ENCODE data around the gene FAAP20.

FAAP20 gene

GRCh38 chr1:2190491-2190976 lies 4.0 kb downstream of the FAAP20 start:
- Histone ChIP-seq H3K9me3 (ENCODE audit: control insufficient read depth, low read length) (no peaks in the 10 kb centered on the region), H3K9ac (no peak overlapping the region), H2AFZ (no peak overlapping the region), H3K27me3 (ENCODE audit: control insufficient read depth, insufficient read depth, low read length) (no peaks in the 10 kb centered on the region), H3K4me3 (ENCODE audit: low read depth, low read length) (peak overlapping the region; percentile 75), H3K27ac (peak overlapping the region; percentile 42), H3K4me2 (ENCODE audit: low read length) (peak overlapping the region; percentile 96), H3K4me1 (peaks cover 3% of the 10 kb centered on the region), H3K79me2 (no peaks in the 10 kb centered on the region), H3K36me3 (ENCODE audit: control insufficient read depth, insufficient read depth, low read length) (no peaks in the 10 kb centered on the region)
- TF ChIP-seq, protein P1, sequence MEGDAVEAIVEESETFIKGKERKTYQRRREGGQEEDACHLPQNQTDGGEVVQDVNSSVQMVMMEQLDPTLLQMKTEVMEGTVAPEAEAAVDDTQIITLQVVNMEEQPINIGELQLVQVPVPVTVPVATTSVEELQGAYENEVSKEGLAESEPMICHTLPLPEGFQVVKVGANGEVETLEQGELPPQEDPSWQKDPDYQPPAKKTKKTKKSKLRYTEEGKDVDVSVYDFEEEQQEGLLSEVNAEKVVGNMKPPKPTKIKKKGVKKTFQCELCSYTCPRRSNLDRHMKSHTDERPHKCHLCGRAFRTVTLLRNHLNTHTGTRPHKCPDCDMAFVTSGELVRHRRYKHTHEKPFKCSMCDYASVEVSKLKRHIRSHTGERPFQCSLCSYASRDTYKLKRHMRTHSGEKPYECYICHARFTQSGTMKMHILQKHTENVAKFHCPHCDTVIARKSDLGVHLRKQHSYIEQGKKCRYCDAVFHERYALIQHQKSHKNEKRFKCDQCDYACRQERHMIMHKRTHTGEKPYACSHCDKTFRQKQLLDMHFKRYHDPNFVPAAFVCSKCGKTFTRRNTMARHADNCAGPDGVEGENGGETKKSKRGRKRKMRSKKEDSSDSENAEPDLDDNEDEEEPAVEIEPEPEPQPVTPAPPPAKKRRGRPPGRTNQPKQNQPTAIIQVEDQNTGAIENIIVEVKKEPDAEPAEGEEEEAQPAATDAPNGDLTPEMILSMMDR (IDR thresholded peaks at IDR 0.05): no peak

DNA sequence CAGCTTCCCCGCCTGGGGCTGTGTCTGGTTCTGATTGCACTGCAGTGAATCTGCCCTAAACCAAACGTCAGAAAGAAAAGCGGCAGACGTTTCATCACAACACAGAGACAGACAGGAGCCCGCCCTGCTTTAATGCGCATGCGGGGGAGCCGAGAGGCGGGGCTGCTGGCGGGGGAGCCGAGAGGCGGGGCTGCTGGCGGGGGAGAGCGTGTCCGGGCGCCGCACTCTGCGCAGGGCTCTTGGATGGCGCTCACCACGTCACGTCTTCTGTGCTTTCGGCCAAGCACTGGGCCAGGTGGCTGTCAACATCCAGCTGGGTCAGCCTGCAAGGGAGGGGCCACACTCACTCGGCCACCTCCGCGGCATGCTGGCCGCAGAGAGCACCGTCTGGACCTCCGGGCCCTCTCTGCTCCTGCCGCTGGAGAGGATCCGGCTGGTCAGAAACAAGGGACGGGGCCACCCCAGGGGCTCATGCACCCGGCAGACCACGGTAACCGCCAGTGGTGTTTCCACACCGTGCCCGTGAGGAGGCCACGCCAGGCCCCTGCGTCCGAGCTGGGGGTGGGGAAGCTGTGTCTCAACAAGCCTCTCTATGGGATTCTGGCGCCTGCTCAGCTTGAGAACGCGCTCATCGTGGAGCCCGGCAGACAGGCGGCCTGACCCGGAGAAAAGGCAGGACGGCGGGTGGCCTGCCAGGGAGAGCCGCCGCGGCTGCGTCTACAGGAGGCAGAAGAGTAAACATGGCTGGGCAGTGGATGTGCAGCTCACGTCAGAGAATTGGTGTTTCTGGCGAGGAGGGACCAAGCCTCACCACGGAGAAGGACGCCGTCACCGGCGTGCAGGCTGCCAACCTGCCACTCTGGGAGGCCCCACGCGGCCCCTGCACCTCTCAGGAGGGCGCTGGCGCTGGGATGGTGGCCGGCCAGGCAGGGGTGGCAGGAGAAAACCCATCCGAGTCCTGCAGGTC lies 4.8 kb downstream of the FAAP20 start:
- TF ChIP-seq, protein P1 (IDR thresholded peaks at IDR 0.05): no peak
- H3K27me3 ChIP-seq (ENCODE audit: control insufficient read depth, insufficient read depth, low read length): no peaks in the 10 kb centered on the region
- H3K4me3 ChIP-seq (ENCODE audit: low read depth, low read length): peak overlapping the region; percentile 75
- no peaks in the 10 kb centered on the region for H3K36me3 ChIP-seq (ENCODE audit: control insufficient read depth, insufficient read depth, low read length)
- H3K4me2 ChIP-seq (ENCODE audit: low read length): peak overlapping the region; percentile 96
- H3K4me1 ChIP-seq: no peaks in the 10 kb centered on the region
- no peaks in the 10 kb centered on the region for H3K79me2 ChIP-seq
- H2AFZ ChIP-seq: no peak overlapping the region
- no peak overlapping the region for H3K9ac ChIP-seq
- H3K9me3 ChIP-seq (ENCODE audit: control insufficient read depth, low read length): no peaks in the 10 kb centered on the region
- H3K27ac ChIP-seq: peak overlapping the region; percentile 42

- Histone ChIP-seq H2AFZ (no peak overlapping the region), H3K79me2 (no peaks in the 10 kb centered on the region), H3K27ac (no peak overlapping the region), H3K4me3 (ENCODE audit: low read depth, low read length) (no peak overlapping the region), H3K4me1 (no peaks in the 10 kb centered on the region), H3K4me2 (ENCODE audit: low read length) (no peak overlapping the region), H3K27me3 (ENCODE audit: control insufficient read depth, insufficient read depth, low read length) (no peaks in the 10 kb centered on the region), H3K9ac (no peak overlapping the region), H3K9me3 (ENCODE audit: control insufficient read depth, low read length) (no peaks in the 10 kb centered on the region), H3K36me3 (ENCODE audit: control insufficient read depth, insufficient read depth, low read length) (no peaks in the 10 kb centered on the region)
- TF ChIP-seq, protein P1 (IDR thresholded peaks at IDR 0.05): no peak
Observed at GRCh38 chr1:2188336-2188735, 6.2 kb downstream of the FAAP20 start.

GRCh38 chr1:2187619-2188018 lies 7.0 kb downstream of the FAAP20 start:
- H3K4me3 ChIP-seq (ENCODE audit: low read depth, low read length): no peak overlapping the region
- H2AFZ ChIP-seq: no peak overlapping the region
- TF ChIP-seq, protein P1 (IDR thresholded peaks at IDR 0.05): no peak
- H3K9ac ChIP-seq: no peak overlapping the region
- H3K4me1 ChIP-seq: no peaks in the 10 kb centered on the region
- no peak overlapping the region for H3K4me2 ChIP-seq (ENCODE audit: low read length)
- no peaks in the 10 kb centered on the region for H3K79me2 ChIP-seq
- no peaks in the 10 kb centered on the region for H3K27me3 ChIP-seq (ENCODE audit: control insufficient read depth, insufficient read depth, low read length)
- H3K27ac ChIP-seq: no peak overlapping the region
- no peaks in the 10 kb centered on the region for H3K36me3 ChIP-seq (ENCODE audit: control insufficient read depth, insufficient read depth, low read length)
- no peaks in the 10 kb centered on the region for H3K9me3 ChIP-seq (ENCODE audit: control insufficient read depth, low read length)
